Dendritic cell treated with granulocyte-macrophage colony-stimulating factor and Interleukin-4, amounts not matched to agents 40 ng/mL and 50 ng/mL, for 4 days (primary cell): Measurements from ENCODE around the gene MAST3.
"Not testable (repeated sequence)": the region's sequence is repeated elsewhere in the genome, so short reads cannot be mapped to it uniquely, and the experiment has no call there.

Source experiments
- H3K27ac Mint-ChIP-seq: one replicate; pipeline ENCODE4 v1.8.0; 2022; ENCODE audit warnings: mild to moderate bottlenecking, mixed read lengths
- H3K27me3 Mint-ChIP-seq: one replicate; pipeline ENCODE4 v1.8.0; 2022; ENCODE audit warnings: mild to moderate bottlenecking, mixed read lengths
- H3K36me3 Mint-ChIP-seq: one replicate; pipeline ENCODE4 v1.8.0; 2022; ENCODE audit warnings: low read depth, mixed read lengths
- H3K4me1 Mint-ChIP-seq: one replicate; pipeline ENCODE4 v1.8.0; 2022; ENCODE audit warnings: low read depth, mixed read lengths
- H3K4me3 Mint-ChIP-seq: one replicate; pipeline ENCODE4 v1.8.0; 2022; ENCODE audit warnings: mild to moderate bottlenecking, moderate library complexity, mixed read lengths
- H3K9me3 Mint-ChIP-seq: one replicate; pipeline ENCODE4 v1.8.0; 2022; ENCODE audit warnings: mixed read lengths
- intact Hi-C: fragments of 100-400 bp; cut with micrococcal nuclease; formaldehyde crosslinking; loops from one replicate; pipeline ENCODE4 v1.15.0; 2022

MAST3 gene

DNA sequence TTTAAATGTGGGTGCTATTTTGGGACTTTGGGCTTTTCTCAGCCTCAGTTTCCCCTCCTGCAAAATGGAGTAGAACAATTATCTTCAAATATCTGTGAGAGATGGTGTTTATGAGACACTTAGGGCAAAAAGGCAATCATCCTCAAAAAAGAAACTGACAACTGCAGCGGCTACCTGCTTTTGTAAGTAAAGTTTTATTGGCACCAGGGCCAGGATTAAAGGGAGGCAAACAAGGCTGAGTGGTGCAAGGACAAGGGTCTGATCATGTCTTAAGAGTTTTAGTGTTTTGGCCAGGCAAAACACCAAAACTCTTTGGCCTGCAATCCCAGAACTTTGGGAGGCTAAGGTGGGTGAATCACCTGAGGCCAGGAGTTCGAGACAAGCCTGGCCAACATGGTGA lies 1.3 kb upstream of the MAST3 start:
- peaks cover 11% of the 10 kb centered on the region for H3K36me3 Mint-ChIP-seq
- H3K9me3 Mint-ChIP-seq = no peaks in the 10 kb centered on the region
- peaks cover 36% of the 10 kb centered on the region for H3K4me1 Mint-ChIP-seq
- intact Hi-C loops = no loop called here
- no peak overlapping the region for H3K4me3 Mint-ChIP-seq
- peaks cover 14% of the 10 kb centered on the region for H3K27me3 Mint-ChIP-seq
- H3K27ac Mint-ChIP-seq = no peak overlapping the region

DNA sequence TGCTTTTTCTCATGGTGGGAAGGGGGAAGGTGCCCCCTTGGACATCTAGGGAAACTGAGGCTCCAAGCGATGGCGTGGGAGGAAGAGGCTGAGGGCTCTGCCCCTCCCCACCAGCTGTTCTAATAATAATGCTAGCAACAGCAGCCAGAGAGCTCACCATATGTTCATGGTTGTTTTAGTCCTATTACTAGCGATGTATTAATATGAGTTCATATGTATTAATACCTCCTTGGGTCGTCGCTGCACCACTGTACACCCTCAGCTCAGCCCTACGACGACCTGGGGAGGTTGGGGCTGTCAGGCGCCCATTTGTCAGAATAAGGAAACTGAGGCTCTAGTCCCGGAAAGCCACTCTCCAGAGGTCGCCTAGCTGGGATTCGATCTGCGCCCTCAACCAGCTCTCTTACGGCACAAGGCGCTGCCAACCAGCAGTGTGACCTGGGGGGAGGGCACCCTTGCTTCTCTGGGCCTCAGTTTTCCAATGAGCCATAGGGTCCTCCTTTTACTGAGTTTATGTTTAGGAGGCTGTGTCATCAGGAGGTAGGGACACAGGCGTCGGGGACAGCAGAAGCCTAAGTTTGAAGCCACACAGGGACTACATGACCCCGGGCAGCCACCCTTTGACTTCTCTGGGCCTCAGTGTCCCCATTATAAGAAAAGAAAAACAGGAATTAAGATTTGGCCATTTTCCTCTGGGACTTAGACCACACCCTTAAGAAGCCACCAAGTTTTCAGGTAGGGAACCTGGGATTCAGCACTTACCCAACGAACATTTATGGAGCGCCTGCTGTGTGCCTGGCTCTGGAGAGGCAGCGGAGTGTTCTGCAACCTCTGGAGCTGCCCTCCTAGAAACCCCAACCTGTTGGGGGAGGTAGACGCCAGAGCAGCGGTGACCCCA lies 664 bp downstream of the MAST3 start:
- intact Hi-C loops = no loop called here
- H3K27ac Mint-ChIP-seq = peak overlapping the region; percentile 73
- H3K36me3 Mint-ChIP-seq = peaks cover 14% of the 10 kb centered on the region
- no peaks in the 10 kb centered on the region for H3K9me3 Mint-ChIP-seq
- H3K4me1 Mint-ChIP-seq = peaks cover 34% of the 10 kb centered on the region
- peak overlapping the region; percentile 81 for H3K4me3 Mint-ChIP-seq
- H3K27me3 Mint-ChIP-seq = peaks cover 14% of the 10 kb centered on the region

DNA sequence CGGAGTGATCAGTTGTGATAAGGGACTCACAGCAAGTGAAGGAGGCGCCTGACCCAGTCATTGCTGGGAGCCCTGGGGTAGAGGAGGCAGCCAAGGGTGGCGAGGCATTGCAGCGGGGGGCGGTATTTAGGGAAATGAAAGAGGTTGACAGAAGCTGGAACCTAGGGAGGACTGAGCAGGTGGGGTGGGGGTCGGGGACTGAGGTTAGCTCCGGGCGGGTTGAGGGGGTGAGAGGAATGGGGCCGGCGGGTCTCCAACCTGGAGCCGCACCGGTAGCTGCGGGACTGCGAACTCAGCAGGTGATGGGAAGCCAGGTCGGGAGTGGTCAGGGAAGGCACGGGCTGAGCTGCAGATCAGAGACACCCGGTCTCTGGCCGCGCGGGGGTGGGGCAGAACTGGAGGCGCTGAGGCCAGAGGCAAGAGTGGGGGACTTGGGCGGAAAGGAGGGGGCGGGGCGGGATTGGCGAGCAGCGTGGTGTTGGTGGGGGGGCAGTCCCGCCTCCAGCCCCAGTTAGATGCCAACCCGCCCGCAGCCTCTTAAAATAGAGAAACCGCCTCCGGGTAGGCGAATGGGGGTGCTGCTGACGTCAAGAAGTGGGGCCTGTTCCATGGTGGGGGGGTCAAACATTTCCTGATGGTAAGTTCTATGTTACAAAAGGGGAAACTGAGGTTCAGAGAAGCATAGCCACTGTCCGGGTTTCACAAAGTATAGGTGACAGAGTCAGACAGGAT lies 1.5 kb downstream of the MAST3 start:
- intact Hi-C loops = no loop called here
- H3K4me3 Mint-ChIP-seq = peak overlapping the region; percentile 81
- H3K27ac Mint-ChIP-seq = peak overlapping the region; percentile 73

DNA sequence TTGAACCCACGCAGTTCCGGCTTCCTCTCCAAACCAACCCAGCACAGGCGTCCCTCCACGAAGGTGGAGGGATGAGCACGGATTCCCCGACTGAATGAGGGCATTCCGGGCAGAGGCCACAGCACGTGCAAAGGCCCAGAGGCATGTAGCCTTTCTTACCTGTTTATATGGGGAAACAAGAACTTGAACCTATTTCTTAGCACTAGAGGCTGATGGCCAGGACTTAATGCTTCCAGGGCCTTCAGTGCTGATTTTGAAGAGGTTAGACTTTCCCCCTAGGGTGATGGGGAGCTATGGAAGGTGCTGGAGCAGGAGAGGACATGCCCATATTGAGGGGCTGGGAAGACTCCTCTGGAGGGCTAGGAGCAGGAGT lies 2.0 kb downstream of the MAST3 start:
- Mint-ChIP-seq H3K4me3 (no peak overlapping the region), H3K4me1 (peaks cover 38% of the 10 kb centered on the region), H3K27ac (no peak overlapping the region), H3K9me3 (no peaks in the 10 kb centered on the region), H3K27me3 (peaks cover 14% of the 10 kb centered on the region), H3K36me3 (peaks cover 14% of the 10 kb centered on the region)
- intact Hi-C loops = no loop called here

More for the DNA sequence above, 1.5 kb downstream of the MAST3 start:
- peaks cover 14% of the 10 kb centered on the region for H3K36me3 Mint-ChIP-seq
- H3K4me1 Mint-ChIP-seq = peaks cover 34% of the 10 kb centered on the region
- H3K27me3 Mint-ChIP-seq = peaks cover 14% of the 10 kb centered on the region
- H3K9me3 Mint-ChIP-seq = no peaks in the 10 kb centered on the region

DNA sequence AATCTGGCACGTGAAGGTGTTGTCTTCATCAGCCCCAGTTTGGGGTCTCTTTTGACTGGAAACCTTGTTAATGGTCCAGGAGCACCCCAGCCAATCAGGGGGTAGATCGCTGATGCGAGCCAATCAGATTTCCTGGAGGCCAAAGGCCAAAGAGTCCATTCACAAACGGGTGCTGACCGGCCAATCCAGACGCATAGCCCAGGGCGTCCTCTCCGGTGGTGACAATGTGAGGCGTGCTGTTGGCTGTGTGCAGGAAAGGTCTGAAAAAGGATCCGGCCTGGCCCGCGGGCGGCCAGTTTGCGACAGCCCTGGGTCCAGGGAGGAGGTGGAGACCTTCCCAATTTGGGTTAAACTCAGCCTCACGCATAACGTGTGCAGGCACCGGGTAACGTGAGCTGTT lies 3.1 kb downstream of the MAST3 start:
- no peak overlapping the region for H3K27ac Mint-ChIP-seq
- peaks cover 14% of the 10 kb centered on the region for H3K36me3 Mint-ChIP-seq
- no peak overlapping the region for H3K4me3 Mint-ChIP-seq
- H3K9me3 Mint-ChIP-seq = no peaks in the 10 kb centered on the region
- intact Hi-C loops = no loop called here
- H3K27me3 Mint-ChIP-seq = peaks cover 14% of the 10 kb centered on the region
- H3K4me1 Mint-ChIP-seq = peaks cover 39% of the 10 kb centered on the region

DNA sequence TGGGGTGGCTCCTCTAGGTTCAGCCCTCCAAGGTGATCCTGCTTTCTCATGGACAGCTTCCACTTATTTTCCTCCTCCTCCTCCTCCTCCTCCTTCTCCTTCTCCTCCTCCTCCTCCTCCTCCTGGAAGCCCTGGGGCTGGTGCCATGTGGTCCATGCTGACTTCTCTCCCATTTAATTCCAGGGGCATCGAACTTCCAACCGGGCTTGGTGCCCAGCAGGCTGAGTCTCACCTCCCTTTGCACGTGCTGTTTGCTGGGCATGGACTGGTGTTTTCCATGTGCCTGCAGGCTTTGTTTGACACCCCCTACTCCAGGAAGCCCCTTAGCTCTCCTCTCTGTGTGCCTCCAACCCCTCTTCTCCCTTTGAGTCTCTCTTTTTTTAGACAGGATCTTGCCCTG lies 3.7 kb downstream of the MAST3 start:
- intact Hi-C loops = no loop called here
- Mint-ChIP-seq H3K9me3 (no peaks in the 10 kb centered on the region), H3K4me3 (no peak overlapping the region), H3K36me3 (peaks cover 14% of the 10 kb centered on the region), H3K4me1 (peaks cover 39% of the 10 kb centered on the region), H3K27me3 (peaks cover 14% of the 10 kb centered on the region), H3K27ac (peak overlapping the region; percentile 8)

DNA sequence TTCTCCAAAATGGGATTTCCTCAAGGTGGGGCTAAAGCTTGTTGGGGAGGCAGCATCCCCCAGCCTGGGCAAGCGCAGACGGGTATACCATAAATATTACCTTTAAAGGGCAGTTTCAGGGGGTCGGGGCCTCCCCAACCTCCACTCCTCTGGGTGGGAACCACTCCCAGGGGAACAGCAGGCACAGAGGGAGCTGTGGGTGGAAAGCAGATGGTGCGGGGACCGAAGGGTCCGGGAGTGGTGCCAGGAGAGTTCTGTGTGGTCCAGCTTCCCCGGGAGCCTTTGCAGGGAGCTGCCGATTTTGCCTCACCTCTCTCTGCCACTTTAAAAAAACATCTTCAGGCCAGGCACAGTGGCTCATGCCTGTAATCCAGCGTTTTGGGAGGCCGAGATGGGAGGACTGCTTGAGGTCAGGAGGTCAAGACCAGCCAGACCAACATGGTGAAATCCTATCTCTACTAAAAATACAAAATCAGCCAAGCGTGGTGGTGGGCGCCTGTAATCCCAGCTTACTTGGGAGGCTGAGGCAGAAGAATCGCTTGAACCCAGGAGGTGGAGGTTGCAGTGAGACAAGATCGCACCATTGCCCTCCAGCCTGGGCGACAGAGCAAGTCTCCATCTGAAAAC lies 5.5 kb downstream of the MAST3 start:
- Mint-ChIP-seq H3K4me1 (peaks cover 50% of the 10 kb centered on the region), H3K9me3 (no peaks in the 10 kb centered on the region), H3K27me3 (peaks cover 14% of the 10 kb centered on the region), H3K36me3 (peaks cover 14% of the 10 kb centered on the region), H3K4me3 (no peak overlapping the region), H3K27ac (no peak overlapping the region)
- intact Hi-C loops = no loop called here

DNA sequence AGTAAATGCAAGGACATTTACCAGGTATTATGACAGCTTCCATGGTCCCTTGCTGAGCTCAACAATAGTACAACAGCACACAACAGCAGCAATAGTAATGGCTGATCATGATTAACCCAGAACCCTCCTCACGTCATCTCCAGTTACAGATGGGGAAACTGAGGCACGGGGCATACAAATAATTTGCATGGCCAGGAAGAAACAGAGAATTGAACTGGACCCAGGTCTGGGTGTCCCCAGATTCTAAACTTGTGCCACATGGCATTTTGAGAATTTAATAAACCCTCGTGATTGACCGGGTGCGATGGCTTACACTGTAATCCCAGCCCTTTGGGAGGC lies 7.2 kb downstream of the MAST3 start:
- Mint-ChIP-seq H3K4me1 (peaks cover 50% of the 10 kb centered on the region), H3K9me3 (no peaks in the 10 kb centered on the region), H3K27ac (peak overlapping the region; percentile 75)

DNA sequence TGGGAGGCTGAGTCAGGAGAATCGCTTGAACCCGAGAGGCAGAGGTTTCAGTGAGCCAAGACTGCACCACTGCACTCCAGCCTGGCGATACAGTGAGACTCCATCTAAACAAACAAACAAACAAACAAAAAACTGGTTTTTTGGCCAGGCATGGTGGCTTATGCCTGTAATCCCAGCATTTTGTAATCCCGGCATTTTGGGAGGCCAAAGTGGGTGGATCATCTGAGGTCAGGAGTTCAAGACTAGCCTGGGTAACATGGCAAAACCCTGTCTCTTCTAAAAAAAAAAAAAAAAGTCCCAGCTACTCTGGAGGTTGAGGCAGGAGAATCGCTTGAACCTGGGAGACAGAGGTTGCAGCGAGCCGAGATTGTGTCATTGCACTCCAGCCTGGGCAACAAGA lies 7.7 kb downstream of the MAST3 start:
- H3K9me3 Mint-ChIP-seq, intact Hi-C loops, H3K36me3 Mint-ChIP-seq, H3K27ac Mint-ChIP-seq, H3K4me3 Mint-ChIP-seq, H3K27me3 Mint-ChIP-seq: not testable (repeated sequence)
- H3K4me1 Mint-ChIP-seq = peaks cover 45% of the 10 kb centered on the region

More for the DNA sequence above, 7.2 kb downstream of the MAST3 start:
- Mint-ChIP-seq H3K27me3 (peaks cover under 1% of the 10 kb centered on the region), H3K4me3 (peak overlapping the region; percentile 75), H3K36me3 (peaks cover 11% of the 10 kb centered on the region)
- intact Hi-C loops = no loop called here

DNA sequence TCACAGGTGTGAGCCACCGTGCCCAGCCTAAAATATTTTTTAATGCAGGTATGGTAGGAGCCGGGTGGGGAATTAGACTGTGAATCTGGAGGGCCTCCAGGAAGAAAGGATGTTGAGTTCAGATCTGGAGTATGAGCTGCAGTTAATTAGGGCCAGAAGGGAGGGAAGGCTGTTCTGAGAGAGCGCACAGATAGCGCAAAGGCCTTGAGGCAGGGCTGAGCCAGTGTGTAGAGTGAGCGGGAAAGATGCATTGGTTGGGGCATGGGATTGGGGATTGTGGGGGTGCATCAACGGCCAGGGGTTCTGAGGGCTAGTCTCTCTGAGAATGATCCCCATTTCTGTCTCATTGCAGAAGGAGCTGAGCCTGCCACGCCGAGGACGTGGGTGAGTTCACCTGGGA lies 9.7 kb downstream of the MAST3 start:
- Mint-ChIP-seq H3K27me3 (no peaks in the 10 kb centered on the region), H3K27ac (no peak overlapping the region), H3K36me3 (peaks cover 16% of the 10 kb centered on the region), H3K4me3 (no peak overlapping the region), H3K4me1 (peaks cover 52% of the 10 kb centered on the region), H3K9me3 (no peaks in the 10 kb centered on the region)
- intact Hi-C loops = no loop called here

DNA sequence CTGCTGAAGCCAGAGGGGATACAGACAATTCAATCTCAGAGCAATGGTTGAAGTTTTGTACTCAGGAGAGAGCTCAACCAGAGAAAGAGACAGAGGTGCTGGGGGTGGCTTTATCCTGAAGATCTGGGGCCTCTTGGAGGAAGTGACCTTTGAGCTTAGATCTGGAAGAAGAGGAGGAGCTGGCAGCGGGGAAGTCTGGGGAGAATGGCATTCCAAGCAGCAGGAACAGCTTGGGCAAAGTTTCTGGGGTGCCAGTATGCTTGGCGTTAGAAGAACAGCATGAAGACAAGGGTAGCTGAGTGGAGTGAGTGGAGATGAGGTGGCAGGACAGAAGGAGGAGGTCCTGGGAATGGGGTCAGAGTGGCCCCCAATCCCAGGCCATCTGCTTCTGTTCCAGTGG lies 11.3 kb downstream of the MAST3 start:
- Mint-ChIP-seq H3K27ac (peak overlapping the region; percentile 71), H3K4me3 (peak overlapping the region; percentile 74), H3K9me3 (no peaks in the 10 kb centered on the region), H3K4me1 (peaks cover 63% of the 10 kb centered on the region), H3K36me3 (peaks cover 28% of the 10 kb centered on the region), H3K27me3 (no peaks in the 10 kb centered on the region)
- intact Hi-C loops = no loop called here

DNA sequence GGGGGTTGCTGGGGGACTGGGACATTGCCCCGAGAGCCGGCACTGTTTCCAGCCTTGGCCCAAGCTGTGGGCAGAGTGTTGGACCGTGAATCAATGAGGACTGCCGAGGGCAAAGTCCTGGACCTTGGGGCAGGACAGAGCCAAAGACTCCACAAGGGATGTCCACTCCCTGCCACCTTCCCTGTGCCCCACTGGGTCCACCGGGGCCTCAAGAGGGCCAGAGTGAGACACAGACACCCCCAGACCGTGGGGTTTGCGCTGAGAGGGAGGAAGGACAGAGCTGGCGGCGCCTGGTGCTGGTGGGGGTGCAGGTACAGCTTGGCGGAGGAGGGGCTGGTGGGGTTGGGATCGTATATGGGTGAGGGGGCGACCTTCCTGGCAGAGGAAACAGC lies 11.8 kb downstream of the MAST3 start:
- intact Hi-C loops = no loop called here
- peaks cover 32% of the 10 kb centered on the region for H3K36me3 Mint-ChIP-seq
- H3K9me3 Mint-ChIP-seq = no peaks in the 10 kb centered on the region
- peak overlapping the region; percentile 74 for H3K4me3 Mint-ChIP-seq
- peaks cover 64% of the 10 kb centered on the region for H3K4me1 Mint-ChIP-seq
- no peaks in the 10 kb centered on the region for H3K27me3 Mint-ChIP-seq
- H3K27ac Mint-ChIP-seq = peak overlapping the region; percentile 71

DNA sequence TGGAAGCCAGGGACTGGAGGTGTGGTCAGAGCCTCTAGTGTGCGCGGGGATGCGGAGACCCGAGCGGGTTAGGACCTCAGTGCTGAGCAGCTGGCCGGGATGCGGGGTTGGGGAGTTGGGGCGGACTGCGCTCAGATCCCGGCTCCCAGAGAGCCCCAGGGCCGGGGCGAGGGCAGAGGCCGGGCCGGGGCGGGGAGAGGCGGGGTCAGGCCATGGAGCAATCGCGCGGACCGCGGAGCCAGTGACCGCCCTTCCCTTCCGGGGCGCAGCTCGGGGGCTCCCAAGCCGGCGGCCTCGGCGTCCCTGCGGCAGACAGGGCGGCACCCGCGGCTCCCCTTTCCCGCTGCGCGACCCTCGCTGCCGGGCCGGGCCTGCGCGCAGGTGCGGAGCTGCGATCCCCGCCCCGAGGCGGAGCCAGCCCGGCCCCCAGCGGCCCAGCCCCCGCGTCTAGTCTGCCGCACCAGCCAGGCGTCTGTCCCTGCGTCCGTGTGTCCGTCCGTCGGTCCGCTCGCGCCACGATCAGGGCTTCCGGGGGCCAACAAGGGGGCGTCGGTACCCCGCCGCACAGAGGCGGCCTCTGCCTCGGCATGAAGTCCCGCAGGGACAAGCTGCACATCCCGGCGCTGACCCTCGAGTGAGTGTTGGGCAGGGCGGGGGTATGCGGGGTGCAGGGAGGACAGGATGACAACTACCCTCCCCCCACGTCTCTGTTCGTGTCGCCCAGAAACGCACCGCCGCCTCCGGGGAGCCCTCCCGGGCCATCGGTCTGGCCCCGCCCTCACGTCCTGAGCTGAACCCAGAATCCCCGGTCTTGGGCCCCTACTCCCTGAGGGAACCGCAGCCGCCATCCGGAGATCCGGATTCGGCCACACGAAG lies 12.4 kb downstream of the MAST3 start:
- intact Hi-C loops = loop anchor here (5.0 kb wide), 1 partner anchor 57 kb away; no protein-coding TSS in a partner anchor
- Mint-ChIP-seq H3K36me3 (peaks cover 39% of the 10 kb centered on the region), H3K27ac (peak overlapping the region; percentile 71), H3K4me1 (peaks cover 63% of the 10 kb centered on the region), H3K27me3 (no peaks in the 10 kb centered on the region), H3K9me3 (no peaks in the 10 kb centered on the region), H3K4me3 (peak overlapping the region; percentile 74)
